H54 (cell line): ENCODE measurements around the gene CTAG2.
"Not testable (repeated sequence)": the region's sequence is repeated elsewhere in the genome, so short reads cannot be mapped to it uniquely, and the experiment has no call there.

Experiments
- DNase-seq: peaks from one replicate; pipeline ENCODE4 v3.0.0; 2011; ENCODE audit warnings: low spot score, mixed read lengths; ENCODE audit not compliant: insufficient read length
- FAIRE-seq: peaks from 3 replicates; lab custom pipeline; 2011; peaks lifted over from hg19 to GRCh38; lab: Jason Lieb, UNC
- POLR2A ChIP-seq: IDR thresholded peaks from 2 replicates; pipeline ENCODE4 v1.6.1; 2011; ENCODE audit warnings: low read depth, mild to moderate bottlenecking, low read length

Gene CTAG2

DNA sequence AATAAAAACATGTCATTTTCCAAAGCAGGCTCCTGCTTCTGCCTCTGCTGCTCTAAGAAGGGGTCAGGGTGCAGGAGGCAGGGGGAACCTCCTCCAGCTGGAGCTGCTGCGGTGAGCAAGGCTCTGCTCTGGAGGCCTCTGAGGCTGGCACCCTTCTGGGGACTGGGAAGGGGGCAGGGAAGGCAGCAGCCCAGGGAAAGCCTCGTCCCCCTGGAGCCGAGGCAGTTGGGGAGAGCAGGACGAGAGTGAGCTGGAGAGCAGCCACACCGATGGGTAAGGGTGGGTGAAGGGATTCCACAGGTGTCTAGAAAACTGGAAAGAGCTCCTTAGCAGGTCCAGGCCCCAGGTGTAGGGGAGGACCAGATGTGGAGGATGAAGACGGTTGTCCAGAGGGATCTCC is 2.0 kb upstream of the CTAG2 start:
- no peak for FAIRE-seq
- no peak for DNase-seq
- TF ChIP-seq POLR2A, result no peak

DNA sequence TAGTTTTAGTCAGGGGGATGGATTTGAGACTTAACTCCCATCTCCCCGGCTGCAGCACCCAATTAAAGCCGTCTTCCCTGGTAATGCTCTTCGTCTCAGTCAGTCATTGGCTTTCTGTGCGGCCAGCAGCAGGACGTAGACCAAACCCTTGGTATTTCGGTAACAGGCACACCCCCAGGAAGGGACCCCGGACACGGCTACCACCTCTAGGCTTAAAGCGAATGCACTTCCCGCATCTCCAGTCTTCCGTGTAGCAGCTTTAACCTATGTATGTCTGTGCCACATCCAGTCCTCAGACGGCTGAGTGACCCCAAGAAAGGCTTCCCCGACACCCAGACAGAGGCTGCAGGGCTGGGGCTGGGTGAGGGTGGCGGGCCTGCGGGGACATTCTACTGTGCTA is 1.5 kb upstream of the CTAG2 start:
- FAIRE-seq (no peak), DNase-seq (no peak)
- no peak for TF ChIP-seq POLR2A

DNA sequence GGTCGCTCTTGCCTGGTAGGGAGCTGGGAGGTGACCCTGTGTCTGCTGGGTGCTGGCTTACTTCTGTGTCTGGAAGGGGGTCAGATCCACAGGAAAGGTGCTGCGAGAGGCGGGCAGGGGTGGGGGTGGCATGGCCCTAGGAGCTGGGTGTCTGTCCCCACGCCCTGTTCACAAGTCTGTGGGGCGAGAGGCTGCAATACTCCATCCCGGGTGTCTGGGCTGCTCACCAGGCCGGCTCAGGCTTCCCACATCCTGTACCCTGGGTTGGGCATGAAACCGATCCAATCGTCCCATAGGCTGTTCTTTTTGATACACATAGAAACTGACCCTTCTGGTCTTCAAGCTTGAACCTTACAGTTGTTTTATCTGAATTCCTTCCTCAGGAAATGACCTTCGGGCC is 993 bp upstream of the CTAG2 start:
- no peak for FAIRE-seq

DNA sequence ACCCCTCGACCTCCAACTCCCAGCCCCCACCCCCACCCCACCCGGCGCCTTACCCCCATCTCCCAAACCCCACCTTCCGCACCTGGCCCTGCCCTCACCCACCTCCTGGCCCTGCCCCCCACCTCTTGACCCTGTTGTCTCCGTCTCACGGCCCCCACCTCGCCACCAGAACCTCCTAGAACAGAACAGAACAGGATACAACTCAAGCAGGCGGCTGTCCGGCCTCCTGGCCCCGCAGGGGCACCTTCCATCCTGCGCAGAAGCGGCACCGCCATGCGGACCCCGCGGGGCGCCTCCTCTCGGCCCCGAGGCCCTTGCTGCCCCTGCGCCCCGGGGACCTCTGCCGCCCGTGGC is 354 bp downstream of the CTAG2 start:
- no peak for TF ChIP-seq POLR2A
- DNase-seq, result no peak
- FAIRE-seq, result no peak

More for the DNA sequence above, 993 bp upstream of the CTAG2 start:
- TF ChIP-seq POLR2A, result no peak
- DNase-seq, result no peak

DNA sequence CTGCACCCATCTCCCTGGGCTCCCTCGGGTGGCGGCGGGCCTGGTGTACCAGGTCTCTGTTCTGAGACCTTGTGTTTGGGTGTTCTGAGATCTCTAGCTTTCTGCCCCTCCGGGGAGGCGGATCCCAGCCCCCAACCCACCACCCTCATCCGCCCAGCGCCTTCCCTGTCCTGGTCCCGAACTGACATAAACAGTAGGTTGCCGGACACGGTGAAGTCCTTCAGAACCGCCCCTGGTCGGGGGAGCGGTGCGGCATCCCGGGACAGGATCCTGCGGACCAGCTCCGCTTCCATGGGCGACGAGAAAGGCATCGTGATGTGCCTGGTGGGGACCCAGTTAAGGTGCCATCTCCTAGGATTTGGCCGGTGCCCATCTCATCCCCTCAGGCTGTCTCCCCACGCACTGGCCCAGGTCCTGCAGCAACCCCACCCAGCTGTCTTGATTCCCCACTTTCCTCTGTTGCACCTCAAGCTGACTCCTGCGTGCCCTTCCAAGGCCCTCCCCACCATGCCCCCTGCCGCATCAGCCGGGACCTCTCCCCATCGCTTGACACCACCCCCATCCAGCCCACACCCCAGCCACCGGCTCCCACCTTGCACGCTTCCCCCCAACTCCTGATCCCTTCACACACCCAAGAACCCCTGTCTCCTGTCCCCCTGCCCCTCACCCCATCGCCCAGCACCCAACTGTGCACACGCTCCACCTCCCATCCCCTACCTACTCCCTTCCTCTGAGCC is 900 bp downstream of the CTAG2 start:
- FAIRE-seq (no peak), DNase-seq (no peak)
- TF ChIP-seq POLR2A, result no peak

DNA sequence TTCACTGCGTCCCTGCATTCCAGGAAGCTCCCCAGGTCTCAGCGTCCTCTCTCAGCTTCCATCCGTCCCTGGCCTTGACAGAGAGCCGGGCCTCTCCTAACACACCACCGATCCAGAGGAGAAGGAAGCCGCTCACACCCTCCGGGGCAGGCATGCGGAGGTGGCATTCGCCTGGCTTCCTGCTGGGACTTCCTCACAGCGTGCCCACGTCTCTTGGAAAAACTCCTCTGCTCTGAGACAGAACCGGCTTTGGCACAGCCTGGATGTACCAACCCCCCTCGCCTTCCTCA is 3.2 kb downstream of the CTAG2 start:
- DNase-seq, result no peak
- no peak for TF ChIP-seq POLR2A
- FAIRE-seq, result no peak

DNA sequence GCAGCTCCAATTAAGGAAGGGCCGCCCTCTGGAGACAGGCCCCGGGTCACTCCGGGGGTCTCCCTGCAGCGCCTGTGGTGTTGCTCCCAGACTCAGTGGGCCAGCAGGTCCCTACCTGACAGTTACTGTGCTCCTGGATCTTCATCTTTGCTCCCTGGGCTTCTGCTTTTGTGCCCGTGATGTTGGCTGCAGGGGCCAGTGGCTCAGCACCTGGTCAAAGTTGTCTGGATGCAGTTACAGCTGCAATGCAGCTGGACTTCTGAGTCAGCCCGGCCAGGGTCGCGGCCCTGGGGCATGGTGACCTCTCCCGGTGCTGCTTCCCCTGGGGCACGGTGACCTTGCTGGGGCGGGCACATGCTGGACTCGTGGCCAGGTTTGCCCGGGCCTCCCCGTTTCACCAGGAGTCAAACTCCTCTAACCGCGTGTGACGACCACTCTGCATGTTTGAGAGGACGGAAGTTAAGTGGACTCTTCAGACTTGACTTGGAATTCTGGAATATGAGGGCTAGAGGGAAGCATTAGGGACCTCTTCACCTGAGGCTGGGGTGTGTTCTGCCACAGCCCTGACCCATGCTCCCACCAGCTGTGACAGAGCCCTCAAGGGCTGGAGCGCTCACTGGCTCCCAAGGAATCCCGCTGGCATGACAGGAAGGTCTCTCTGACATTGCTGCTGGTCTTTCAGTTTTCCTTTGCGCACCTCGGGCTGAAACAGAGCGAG is 3.7 kb downstream of the CTAG2 start:
- DNase-seq (no peak), FAIRE-seq (no peak)
- no peak for TF ChIP-seq POLR2A

DNA sequence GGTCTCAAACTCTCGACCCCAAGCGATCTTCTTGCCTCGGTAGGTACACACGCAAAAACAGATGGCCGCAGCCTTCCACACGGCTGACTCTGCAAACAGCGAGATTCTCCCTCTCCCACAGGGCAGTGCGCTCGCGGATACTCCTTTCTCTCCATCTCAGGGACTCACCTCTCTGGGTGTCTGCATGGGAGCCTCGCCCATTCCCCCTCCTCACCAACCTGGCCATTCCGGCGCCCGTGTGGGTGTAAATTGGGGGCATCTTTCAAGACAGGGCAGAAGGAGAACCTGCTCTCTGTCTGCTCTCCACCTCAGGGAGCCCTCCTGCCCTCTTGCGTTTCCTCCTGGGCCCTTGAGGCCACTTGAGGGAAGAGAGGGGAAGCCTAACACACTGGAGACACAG is 4.4 kb downstream of the CTAG2 start:
- no peak for FAIRE-seq
- DNase-seq, result no peak
- TF ChIP-seq POLR2A, result no peak

DNA sequence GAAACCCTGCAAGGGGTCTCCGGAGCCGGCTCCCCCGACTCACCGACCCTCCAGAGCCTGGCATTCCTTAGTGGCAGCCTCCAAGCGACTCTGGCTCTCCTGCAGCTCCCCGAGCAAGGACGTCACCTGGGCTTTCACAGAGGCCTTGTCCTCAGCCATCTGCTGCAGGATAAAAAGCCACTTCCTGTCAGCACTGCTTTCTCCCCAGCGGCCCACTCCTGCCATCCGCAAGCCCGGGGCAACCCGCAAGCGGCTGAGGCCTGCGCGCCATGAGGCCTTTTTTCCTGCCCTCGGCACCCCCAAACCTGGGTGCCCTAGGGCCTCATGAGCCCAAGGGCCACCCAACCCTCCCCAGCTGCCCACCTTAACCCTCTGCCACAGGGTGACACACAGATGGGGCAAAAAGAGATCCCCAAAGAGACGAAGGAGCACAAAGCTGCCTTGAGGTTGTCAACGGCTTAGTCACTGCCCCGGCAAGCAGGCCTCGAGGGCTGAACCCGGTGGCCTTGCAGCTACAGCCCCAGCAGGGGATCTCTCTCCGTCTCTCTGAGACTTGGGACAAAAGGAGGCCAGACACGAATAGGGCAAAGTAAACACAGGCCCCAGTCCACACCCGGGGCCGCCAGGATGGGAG is 7.5 kb downstream of the CTAG2 start:
- FAIRE-seq, DNase-seq: not testable (repeated sequence)

DNA sequence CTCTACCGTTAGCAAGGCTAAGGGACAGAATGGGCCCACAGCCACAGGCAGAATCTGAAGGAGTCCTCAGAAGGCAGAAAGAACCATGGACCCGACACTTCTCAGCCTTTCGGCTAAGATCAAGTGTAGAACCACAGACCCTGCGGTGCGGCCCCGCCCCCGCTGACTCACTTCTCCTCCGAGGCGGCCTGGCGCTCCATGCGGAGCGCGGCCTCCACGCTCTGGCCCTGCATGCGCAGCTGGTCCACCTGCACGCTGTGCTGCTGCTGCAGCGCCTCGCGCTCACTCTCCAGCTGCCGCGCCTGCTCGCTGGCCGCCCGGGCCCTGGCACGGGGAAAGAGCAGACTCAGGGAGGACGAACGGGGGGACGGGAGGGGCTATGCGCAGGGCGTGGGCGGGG is 9.7 kb downstream of the CTAG2 start:
- not testable (repeated sequence) for FAIRE-seq, DNase-seq

DNA sequence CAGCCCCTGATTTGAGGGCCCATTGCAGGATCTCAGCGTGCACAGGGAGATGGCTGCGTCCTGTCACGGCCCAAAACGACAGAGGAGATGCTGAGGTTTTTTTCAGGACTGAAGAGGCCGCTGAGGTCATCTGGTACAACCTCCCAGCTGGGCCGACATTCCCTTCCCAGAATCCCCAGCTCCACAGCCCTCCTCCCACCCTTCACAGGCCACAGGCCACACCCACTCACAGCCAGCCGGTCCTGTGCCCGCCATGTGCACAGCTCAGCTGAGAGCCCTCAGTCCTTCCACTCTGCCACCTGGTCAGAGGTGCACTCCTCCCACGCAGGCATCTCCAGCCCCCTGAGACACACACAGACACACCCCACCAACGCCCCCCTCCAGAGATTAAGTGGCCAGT is 11.6 kb downstream of the CTAG2 start:
- not testable (repeated sequence) for DNase-seq, FAIRE-seq

DNA sequence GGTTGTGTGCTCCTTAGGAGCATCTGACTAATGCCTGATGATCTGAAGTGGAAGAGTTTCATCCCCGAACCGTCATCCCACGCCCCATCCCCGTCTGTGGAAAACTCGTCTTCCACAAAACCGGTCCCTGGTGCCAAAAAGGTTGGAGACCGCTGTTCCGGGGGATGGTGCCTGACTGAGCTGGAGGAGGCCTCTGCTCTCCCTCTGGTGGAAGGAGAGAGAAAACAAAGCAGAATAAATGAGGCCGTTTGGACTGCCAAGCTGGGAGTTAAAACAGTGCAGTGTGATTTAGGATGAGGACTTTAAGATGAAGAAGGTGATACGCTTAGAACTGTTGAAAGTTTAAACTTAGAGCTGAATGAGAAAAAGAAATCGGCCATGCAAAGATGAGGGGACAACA is 19.7 kb downstream of the CTAG2 start:
- not testable (repeated sequence) for FAIRE-seq, DNase-seq

DNA sequence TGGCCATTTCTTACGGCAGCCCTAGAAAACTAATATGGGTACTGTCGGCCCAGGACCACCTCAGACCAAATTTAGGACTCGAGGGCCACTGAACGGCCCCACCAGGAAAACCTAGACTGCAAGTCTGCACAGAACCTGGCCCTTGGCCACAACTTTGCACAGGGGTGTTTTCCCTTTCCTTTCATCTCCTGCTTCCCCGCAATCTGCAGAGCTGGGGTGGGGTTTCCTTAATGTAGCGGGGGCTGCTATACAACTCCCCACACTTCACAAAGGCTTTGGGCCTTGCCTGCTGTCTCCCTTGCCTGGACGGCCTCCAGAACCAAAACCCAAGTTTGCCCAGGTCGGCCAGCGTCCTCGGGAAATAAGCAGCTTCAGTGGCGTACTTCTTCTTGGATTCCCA is 22.4 kb downstream of the CTAG2 start:
- not testable (repeated sequence) for DNase-seq, FAIRE-seq

DNA sequence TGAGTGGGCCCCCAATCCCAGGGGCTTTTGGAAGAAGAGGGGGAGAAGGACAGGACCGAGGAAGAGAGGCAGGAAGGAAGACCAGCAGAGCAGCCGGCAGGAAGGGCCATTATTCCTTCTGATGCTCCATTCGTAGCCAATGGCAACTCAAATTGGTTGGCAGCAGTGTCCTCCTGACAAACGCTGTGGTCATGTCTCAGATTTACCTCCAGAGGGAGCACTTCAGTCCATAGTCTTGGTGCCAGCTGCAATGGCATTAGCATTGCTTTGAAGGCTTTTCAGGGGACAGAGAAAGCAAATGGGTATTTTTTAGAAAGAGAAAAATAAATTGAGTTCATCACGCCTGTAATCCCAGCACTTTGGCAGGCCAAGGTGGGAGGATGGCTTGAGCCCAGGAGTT is 24.4 kb downstream of the CTAG2 start:
- not testable (repeated sequence) for DNase-seq, FAIRE-seq

DNA sequence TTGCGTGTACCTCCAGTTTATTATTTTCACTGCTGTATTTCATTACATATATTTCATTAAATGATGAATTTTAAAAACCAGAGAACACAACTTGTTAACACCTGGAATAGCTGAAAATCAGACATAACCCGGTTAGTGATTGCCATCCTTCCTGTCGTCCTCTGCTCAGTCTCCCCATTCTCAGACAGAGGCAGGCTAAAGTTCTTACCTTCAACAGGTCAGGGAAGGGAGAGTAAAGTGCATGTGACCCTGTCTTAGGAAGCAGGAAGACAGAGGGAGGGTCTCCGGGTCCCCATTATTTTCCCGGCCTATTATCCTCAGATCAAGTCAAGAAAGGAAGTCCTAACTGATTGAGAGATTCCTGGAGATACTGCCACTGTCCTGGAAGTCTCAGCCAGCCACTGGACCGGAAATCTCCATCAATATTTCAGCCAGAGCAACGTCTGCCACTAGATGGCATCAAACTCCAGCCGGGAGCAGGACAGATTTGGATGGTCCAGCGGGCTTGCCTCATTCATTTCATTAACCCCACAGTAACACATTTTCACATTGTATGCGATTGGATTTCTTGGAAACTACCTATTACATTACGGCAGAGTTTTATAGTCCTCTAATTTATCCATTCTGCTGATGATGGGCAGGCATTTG is 32.5 kb downstream of the CTAG2 start:
- DNase-seq, result not testable (repeated sequence)
- peak; percentile 96 for FAIRE-seq

DNA sequence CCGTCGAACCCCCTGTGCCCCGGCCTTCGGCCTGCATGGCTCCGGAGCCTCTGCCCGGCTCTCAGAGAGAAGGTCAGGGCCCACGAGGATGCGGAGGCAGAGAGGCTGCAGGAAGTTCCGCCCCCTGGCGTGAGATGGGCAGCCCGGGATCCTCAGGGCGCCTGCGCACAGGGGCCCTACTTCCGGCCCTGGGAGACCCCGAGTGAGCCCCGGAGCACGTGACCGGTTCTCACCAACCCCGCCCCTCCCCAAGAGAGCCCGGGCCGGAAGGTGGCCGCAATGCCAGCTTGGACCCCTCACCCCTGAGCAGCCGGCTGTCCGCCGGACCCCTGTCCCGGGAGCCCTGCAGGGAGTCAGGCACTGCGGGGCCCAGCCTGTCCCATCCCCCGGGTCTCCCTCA is 34.2 kb downstream of the CTAG2 start, which contains the start of gene CTAG1B:
Gene CTAG1B (minus strand): TSS at position 101 of the 400 bp plus-strand sequence. CDS start 64 bp downstream, at position 37.
- DNase-seq, FAIRE-seq: not testable (repeated sequence)

DNA sequence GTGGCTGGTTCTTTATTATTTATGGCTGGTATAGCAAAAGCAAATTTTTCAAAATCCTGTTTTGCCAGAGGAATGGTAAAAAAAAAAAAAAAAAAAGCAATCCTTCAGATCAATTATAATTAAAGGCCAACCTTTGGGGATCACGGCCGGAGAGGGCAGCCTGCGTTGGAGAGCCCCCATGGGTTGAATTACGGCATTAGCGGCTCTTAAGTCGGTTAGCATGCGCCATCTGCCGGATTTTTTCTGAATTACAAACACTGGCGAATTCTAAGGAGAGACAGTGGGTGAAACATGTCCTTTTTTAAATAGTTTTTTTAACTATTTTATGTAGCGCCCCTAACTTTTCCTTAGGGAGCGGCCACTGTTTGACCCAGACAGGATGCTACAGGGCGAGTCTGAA is 39.8 kb downstream of the CTAG2 start:
- DNase-seq, result not testable (repeated sequence)
- FAIRE-seq, result peak; percentile 55

DNA sequence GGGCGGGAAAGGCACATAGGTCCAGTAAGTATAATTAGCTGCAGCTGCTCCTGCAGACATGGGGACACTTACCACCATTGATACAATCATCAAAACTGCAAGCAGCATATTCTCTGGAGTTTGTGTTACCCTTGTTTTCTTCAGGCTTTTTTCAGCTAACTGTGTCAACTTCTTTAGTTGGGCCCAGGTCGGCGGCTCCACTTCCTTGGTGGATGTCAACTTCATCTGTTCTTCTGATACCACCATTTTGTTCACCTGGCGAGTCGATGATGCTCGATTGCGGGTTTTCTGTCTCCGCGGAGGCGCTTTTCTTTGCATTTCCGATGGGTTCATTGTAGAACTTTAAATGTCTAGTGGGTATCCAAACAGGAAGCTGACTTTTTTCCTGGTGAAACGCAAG is 42.2 kb downstream of the CTAG2 start:
- not testable (repeated sequence) for DNase-seq, FAIRE-seq

DNA sequence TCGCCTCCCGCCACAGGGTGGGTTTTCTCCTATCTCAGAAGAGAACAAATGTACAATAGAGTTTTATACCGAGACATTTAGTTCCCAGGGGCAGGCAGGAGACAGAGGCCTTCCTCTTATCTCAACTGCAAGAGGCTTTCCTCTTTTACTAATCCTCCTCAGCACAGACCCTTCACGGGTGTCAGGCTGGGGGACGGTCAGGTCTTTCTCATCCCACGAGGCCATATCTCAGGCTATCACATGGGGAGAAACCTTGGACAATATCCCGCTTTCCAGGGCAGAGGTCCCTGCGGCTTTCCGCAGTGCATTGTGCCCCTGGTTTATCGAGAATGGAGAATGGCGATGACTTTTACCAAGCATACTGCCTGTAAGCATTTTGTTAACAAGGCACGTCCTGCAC is 44.6 kb downstream of the CTAG2 start:
- FAIRE-seq, DNase-seq: not testable (repeated sequence)

DNA sequence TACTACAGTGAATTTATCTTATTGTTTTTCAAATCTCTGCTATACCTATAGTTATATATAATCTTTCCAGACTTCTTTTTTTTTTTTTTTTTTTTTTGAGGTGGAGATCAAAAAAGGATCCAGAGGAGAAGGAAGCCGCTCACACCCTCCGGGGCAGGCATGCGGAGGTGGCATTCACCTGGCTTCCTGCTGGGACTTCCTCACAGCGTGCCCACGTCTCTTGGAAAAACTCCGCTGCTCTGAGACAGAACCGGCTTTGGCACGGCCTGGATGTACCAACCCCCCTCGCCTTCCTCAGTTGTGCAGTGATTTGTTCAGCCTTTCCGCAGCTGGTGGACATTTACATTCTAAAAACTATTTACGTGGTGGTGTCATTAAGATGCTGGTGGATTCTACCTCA is 45.4 kb downstream of the CTAG2 start:
- FAIRE-seq, result not testable (repeated sequence)

More for the DNA sequence above, 45.4 kb downstream of the CTAG2 start:
- DNase-seq, result not testable (repeated sequence)
